Endothelial cell (in vitro differentiated cells): ENCODE results near the gene DOCK1. TPM values are rescaled to one million over a fixed set of nuclear protein-coding genes. Genes with fewer than 3 reads are reported as not detected.
A peak's percentile ranks its signal among the peaks of the same experiment; 100 is the strongest.

Experiments used
- DNase-seq: peaks from one replicate; pipeline ENCODE4 v3.0.0; 2021; ENCODE audit warnings: low spot score
- H3K27ac Mint-ChIP-seq: one replicate; pipeline ENCODE4 v1.8.0; 2021; ENCODE audit warnings: mixed read lengths, inconsistent platforms; ENCODE audit not compliant: unreplicated experiment
- H3K27me3 Mint-ChIP-seq: one replicate; pipeline ENCODE4 v1.8.0; 2021; ENCODE audit warnings: mild to moderate bottlenecking, moderate library complexity, mixed read lengths, inconsistent platforms; ENCODE audit not compliant: unreplicated experiment
- H3K36me3 Mint-ChIP-seq: one replicate; pipeline ENCODE4 v1.8.0; 2021; ENCODE audit warnings: mild to moderate bottlenecking, low read depth, mixed read lengths, inconsistent platforms; ENCODE audit not compliant: unreplicated experiment
- H3K4me1 Mint-ChIP-seq: one replicate; pipeline ENCODE4 v1.8.0; 2021; ENCODE audit warnings: mild to moderate bottlenecking, mixed read lengths, inconsistent platforms; ENCODE audit not compliant: unreplicated experiment
- H3K4me3 Mint-ChIP-seq: one replicate; pipeline ENCODE4 v1.8.0; 2021; ENCODE audit warnings: mild to moderate bottlenecking, mixed read lengths, inconsistent platforms; ENCODE audit not compliant: unreplicated experiment
- H3K9me3 Mint-ChIP-seq: one replicate; pipeline ENCODE4 v1.8.0; 2021; ENCODE audit warnings: mixed read lengths, inconsistent platforms; ENCODE audit not compliant: unreplicated experiment
- CTCF ChIP-seq: fragments of 200-600 bp; sonication (generic); IDR thresholded peaks from one replicate; pipeline ENCODE4 v1.5.0; 2021; ENCODE audit warnings: antibody characterized with exemption; ENCODE audit not compliant: unreplicated experiment
- total RNA-seq: library from RNA; stranded (reverse); fragmentation: NEBNext Ultra II Directional; extraction: Animal tissue kit (Norgen Biotek cat#: 25700); gene quantifications from one replicate; pipeline ENCODE4 v1.2.1, GENCODE V29; 2021; ENCODE audit not compliant: unreplicated experiment

The DOCK1 gene
- total RNA-seq, 1 donor from 2014 or later = 116 TPM

GRCh38 chr10:126903656-126904360 is 1.4 kb upstream of the DOCK1 start:
- TF ChIP-seq CTCF = no peak
- peaks cover 34% of the 10 kb centered on the region for H3K4me1 Mint-ChIP-seq
- H3K4me3 Mint-ChIP-seq = no peak overlapping the region
- H3K27ac Mint-ChIP-seq = peak overlapping the region; percentile 81
- DNase-seq = no peak
- H3K27me3 Mint-ChIP-seq = peaks cover 15% of the 10 kb centered on the region
- peaks cover 41% of the 10 kb centered on the region for H3K36me3 Mint-ChIP-seq
- H3K9me3 Mint-ChIP-seq = no peaks in the 10 kb centered on the region

DNA sequence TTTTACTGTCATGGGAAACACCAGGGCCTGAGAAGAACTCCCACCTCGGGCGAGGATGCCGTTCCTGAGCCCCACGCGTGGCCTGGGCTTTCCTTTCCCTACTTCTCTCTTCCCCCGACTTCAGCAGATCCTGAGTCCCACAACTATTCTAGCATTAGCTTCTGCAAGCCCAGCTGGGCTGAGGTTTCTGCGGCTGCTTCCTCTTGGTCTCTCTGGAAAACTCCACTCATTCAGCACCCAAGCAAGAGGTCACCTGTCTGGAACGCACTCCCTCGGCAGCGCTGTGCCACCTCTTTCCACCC is 761 bp upstream of the DOCK1 start:
- Mint-ChIP-seq H3K36me3 (peaks cover 36% of the 10 kb centered on the region), H3K4me1 (peaks cover 36% of the 10 kb centered on the region), H3K9me3 (no peaks in the 10 kb centered on the region), H3K27me3 (peaks cover 15% of the 10 kb centered on the region), H3K27ac (peak overlapping the region; percentile 81), H3K4me3 (peak overlapping the region; percentile 86)
- DNase-seq = no peak
- no peak for TF ChIP-seq CTCF

- Mint-ChIP-seq H3K27me3 (peaks cover 10% of the 10 kb centered on the region), H3K36me3 (peaks cover 24% of the 10 kb centered on the region), H3K4me3 (peak overlapping the region; percentile 97), H3K27ac (peak overlapping the region; percentile 94), H3K9me3 (no peaks in the 10 kb centered on the region), H3K4me1 (peaks cover 36% of the 10 kb centered on the region)
- no peak for TF ChIP-seq CTCF
- peak; percentile 60 for DNase-seq
Measured at GRCh38 chr10:126905776-126906703, 812 bp downstream of the DOCK1 start.

DNA sequence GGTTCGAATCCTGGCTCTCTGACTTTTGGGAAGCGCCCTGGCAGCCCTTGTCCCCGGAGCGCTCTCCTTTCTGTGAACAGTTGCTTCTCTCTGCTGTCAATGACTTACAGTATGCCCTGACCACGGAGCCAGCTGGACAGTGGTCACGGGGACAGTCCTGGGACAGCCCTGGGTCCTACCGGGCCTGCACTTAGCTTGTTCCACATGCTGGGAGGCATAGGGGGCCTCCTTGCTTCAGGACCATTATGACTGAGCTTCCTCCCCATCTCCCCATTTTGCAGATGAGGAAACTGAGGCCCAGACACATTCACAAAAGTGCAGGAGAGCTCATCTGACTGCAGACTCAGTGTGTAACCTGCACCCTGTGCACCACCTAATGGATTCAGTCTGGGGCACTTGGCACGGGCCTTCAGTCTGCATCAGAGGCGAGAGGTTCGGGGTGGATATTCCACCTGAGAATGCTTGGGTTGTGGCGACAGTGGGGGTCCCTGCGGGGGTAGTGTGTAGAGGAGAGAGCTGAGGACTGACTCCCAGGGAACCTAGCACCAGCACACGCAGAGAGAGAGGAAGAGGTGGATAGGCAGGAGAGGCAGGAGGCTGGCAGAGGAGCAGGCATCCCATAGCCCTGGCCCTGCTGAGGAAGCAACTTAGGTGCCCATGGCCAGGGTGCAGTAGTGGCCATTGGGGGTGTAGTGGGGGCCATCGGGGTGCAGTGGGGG is 1.6 kb downstream of the DOCK1 start:
- no peak for DNase-seq
- no peak for TF ChIP-seq CTCF
- H3K4me1 Mint-ChIP-seq = peaks cover 42% of the 10 kb centered on the region
- peaks cover 10% of the 10 kb centered on the region for H3K27me3 Mint-ChIP-seq
- H3K27ac Mint-ChIP-seq = peak overlapping the region; percentile 94
- peak overlapping the region; percentile 97 for H3K4me3 Mint-ChIP-seq
- H3K36me3 Mint-ChIP-seq = peaks cover 27% of the 10 kb centered on the region
- H3K9me3 Mint-ChIP-seq = no peaks in the 10 kb centered on the region
